Vagina (tissue), 2 donors: ENCODE data around the gene EVA1A. TPM values are rescaled to one million over a fixed set of nuclear protein-coding genes. Genes with fewer than 3 reads are reported as not detected.

Experiments used
- DNase-seq, 2 donors: peaks; one replicate each; pipeline ENCODE4 v3.0.0-alpha.2; 2017; ENCODE audit errors: extremely low spot score in 2 of 2
- H3K27ac ChIP-seq: fragments of 200-600 bp; sonication (generic); one replicate; pipeline ENCODE4 v1.5.1; 2019
- H3K27me3 ChIP-seq: fragments of 200-600 bp; sonication (generic); one replicate; pipeline ENCODE4 v1.5.1; 2019
- H3K36me3 ChIP-seq, 2 donors: fragments of 200-600 bp; sonication (generic); one replicate each; pipeline ENCODE4 v1.5.1; 2017 to 2019
- H3K4me1 ChIP-seq: fragments of 200-600 bp; sonication (generic); one replicate; pipeline ENCODE4 v1.5.1; 2019
- H3K4me3 ChIP-seq, 2 donors: fragments of 200-600 bp; sonication (generic); 1 replicate in 1 of 2; 2 replicates in 1 of 2; pipeline ENCODE4 v1.5.1; 2016 to 2019
- H3K9me3 ChIP-seq: fragments of 200-600 bp; sonication (generic); one replicate; pipeline ENCODE4 v1.5.1; 2019
- POLR2A ChIP-seq, 2 donors: fragments of 450-650 bp; IDR thresholded peaks; one replicate each; pipeline ENCODE4 v1.6.1; 2017; ENCODE audit warnings: antibody characterized with exemption in 2 of 2, mild to moderate bottlenecking in 2 of 2, moderate library complexity in 2 of 2
- POLR2AphosphoS5 ChIP-seq, 2 donors: sonication (generic); formaldehyde crosslinking; IDR thresholded peaks; one replicate each; pipeline ENCODE4 v1.9.0; 2017; ENCODE audit warnings: antibody characterized with exemption in 2 of 2, mild to moderate bottlenecking in 2 of 2, low read depth in 1 of 2; ENCODE audit not compliant: insufficient read depth in 1 of 2
- intact Hi-C: fragments of 100-400 bp; cut with DNase I; formaldehyde crosslinking; loops from one replicate; pipeline ENCODE4 v1.15.1; 2023
- total RNA-seq: library from RNA; depleted of rRNA; stranded (reverse); fragments of >200 nt; gene quantifications from one replicate; pipeline ENCODE4 v1.2.3, GENCODE V29; 2016
- TF ChIP-seq, protein P1 (sequence below), 3 experiments: fragments of 450-650 bp in 2 of 3; fragments of 200-600 bp in 1 of 3; sonication (generic) in 1 of 3; IDR thresholded peaks; one replicate each; pipeline ENCODE4 v1.5.1; 2017 to 2019; ENCODE audit warnings: antibody characterized with exemption in 3 of 3, mild to moderate bottlenecking in 2 of 3, moderate library complexity in 2 of 3

The EVA1A gene
- total RNA-seq, 1 donor from 2014 or later = not detected

DNA sequence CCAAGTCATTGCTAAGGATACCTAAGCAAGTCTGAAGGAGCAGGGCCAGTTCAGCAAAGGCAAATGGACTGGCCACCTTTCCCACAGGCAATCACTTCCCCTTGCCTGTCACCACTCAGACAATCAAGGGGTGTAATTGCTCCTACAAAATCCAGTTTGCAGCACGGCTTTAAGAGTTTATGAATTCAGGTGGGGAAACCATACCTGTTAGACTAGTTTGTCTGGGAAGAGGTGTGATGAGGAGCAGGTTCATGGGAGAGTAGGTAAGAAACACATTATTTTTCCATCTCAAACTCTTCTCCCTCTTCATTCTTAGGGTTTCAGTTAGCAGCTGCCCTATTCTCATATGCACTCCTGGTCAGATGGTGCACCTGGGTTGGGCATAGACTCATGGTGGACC is 102.5 kb downstream of the EVA1A start:
- H3K9me3 ChIP-seq = no peaks in the 10 kb centered on the region
- no peaks in the 10 kb centered on the region for H3K4me1 ChIP-seq
- no peaks in the 10 kb centered on the region for H3K27me3 ChIP-seq
- H3K27ac ChIP-seq = no peak overlapping the region
- no peak for TF ChIP-seq POLR2AphosphoS5 (IDR thresholded peaks at IDR 0.05; ENCODE audit: insufficient read depth in 1 of 2, low read depth in 1 of 2)
- TF ChIP-seq, protein P1, sequence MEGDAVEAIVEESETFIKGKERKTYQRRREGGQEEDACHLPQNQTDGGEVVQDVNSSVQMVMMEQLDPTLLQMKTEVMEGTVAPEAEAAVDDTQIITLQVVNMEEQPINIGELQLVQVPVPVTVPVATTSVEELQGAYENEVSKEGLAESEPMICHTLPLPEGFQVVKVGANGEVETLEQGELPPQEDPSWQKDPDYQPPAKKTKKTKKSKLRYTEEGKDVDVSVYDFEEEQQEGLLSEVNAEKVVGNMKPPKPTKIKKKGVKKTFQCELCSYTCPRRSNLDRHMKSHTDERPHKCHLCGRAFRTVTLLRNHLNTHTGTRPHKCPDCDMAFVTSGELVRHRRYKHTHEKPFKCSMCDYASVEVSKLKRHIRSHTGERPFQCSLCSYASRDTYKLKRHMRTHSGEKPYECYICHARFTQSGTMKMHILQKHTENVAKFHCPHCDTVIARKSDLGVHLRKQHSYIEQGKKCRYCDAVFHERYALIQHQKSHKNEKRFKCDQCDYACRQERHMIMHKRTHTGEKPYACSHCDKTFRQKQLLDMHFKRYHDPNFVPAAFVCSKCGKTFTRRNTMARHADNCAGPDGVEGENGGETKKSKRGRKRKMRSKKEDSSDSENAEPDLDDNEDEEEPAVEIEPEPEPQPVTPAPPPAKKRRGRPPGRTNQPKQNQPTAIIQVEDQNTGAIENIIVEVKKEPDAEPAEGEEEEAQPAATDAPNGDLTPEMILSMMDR (IDR thresholded peaks at IDR 0.05) = no peak
- TF ChIP-seq POLR2A (IDR thresholded peaks at IDR 0.05) = no peak
- DNase-seq = no peak
- intact Hi-C loops = no loop called here
- H3K36me3 ChIP-seq = no peaks in the 10 kb centered on the region
- H3K4me3 ChIP-seq = no peak overlapping the region

DNA sequence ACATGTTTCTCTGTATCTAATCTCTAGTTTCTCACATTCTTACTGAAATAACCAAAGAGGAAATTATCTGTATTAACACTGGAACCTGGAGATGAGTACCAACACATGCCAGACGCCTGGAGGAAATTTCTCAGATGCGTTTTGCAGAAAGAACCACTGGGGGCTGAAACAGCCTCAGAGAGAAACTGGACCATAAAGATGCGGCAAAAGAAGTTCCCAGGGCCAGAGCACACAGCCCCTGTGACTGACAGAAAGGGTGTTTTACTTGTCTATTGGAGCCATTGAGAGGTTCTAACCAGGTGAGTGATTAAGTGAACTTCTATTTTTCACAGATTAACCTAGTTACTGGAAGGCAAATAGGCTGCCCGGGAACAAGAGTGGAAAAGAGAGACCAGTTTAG is 103.9 kb downstream of the EVA1A start:
- H3K36me3 ChIP-seq = no peaks in the 10 kb centered on the region
- no peaks in the 10 kb centered on the region for H3K9me3 ChIP-seq
- intact Hi-C loops = no loop called here
- TF ChIP-seq POLR2A (IDR thresholded peaks at IDR 0.05) (no peak), POLR2AphosphoS5 (IDR thresholded peaks at IDR 0.05; ENCODE audit: insufficient read depth in 1 of 2, low read depth in 1 of 2) (no peak)
- TF ChIP-seq, protein P1 (IDR thresholded peaks at IDR 0.05) = no peak
- no peaks in the 10 kb centered on the region for H3K27me3 ChIP-seq
- DNase-seq = no peak
- no peaks in the 10 kb centered on the region for H3K4me1 ChIP-seq
- no peak overlapping the region for H3K4me3 ChIP-seq
- no peak overlapping the region for H3K27ac ChIP-seq

DNA sequence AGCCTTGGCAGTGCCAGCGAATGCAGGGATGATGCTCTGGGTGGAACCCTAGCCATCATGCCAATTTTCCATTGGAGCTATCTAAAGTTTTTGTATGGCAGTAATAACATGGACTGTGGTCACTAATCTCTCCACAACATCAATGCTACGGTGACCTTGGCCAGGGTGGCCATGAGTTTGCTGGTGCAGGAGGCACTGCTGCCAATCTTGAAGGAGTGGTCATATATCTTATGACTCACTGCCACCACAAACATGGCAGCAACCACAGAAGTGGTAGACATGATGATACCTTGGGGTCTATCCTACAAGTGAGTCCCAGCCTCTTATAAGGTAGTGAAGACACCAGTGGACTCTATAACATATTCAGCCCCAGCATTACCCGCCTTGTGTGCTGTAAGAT is 104.6 kb downstream of the EVA1A start:
- intact Hi-C loops = no loop called here
- TF ChIP-seq POLR2A (IDR thresholded peaks at IDR 0.05) = no peak
- no peak for TF ChIP-seq POLR2AphosphoS5 (IDR thresholded peaks at IDR 0.05; ENCODE audit: insufficient read depth in 1 of 2, low read depth in 1 of 2)
- TF ChIP-seq, protein P1 (IDR thresholded peaks at IDR 0.05) = no peak
- H3K27me3 ChIP-seq = no peaks in the 10 kb centered on the region
- H3K4me3 ChIP-seq = no peak overlapping the region
- no peaks in the 10 kb centered on the region for H3K36me3 ChIP-seq
- DNase-seq = no peak
- H3K4me1 ChIP-seq = no peaks in the 10 kb centered on the region
- H3K9me3 ChIP-seq = no peaks in the 10 kb centered on the region
- no peak overlapping the region for H3K27ac ChIP-seq

DNA sequence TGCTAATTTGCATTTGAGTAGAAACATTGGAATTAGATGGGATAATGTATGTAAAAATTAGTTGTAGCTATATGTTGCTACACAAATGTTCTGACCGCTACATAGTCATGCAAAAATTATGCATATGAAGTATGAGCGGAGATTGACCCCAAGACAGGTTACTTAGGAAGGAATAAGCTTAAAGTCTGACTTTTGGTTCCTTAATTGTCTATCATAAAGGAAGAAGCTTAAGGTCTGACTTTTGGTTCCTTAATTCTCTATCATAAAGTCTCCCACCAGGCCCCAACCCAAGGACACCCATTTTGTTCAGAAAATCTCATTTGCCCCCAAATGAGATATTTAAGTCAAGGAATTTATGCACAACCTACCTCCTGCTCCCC is 106.5 kb downstream of the EVA1A start:
- no peaks in the 10 kb centered on the region for H3K27me3 ChIP-seq
- H3K36me3 ChIP-seq = no peaks in the 10 kb centered on the region
- H3K9me3 ChIP-seq = no peaks in the 10 kb centered on the region
- no peak overlapping the region for H3K4me3 ChIP-seq
- DNase-seq = no peak
- TF ChIP-seq POLR2AphosphoS5 (IDR thresholded peaks at IDR 0.05; ENCODE audit: insufficient read depth in 1 of 2, low read depth in 1 of 2) = no peak
- TF ChIP-seq, protein P1 (IDR thresholded peaks at IDR 0.05) = no peak
- TF ChIP-seq POLR2A (IDR thresholded peaks at IDR 0.05) = no peak
- no peaks in the 10 kb centered on the region for H3K4me1 ChIP-seq
- no peak overlapping the region for H3K27ac ChIP-seq
- intact Hi-C loops = no loop called here

DNA sequence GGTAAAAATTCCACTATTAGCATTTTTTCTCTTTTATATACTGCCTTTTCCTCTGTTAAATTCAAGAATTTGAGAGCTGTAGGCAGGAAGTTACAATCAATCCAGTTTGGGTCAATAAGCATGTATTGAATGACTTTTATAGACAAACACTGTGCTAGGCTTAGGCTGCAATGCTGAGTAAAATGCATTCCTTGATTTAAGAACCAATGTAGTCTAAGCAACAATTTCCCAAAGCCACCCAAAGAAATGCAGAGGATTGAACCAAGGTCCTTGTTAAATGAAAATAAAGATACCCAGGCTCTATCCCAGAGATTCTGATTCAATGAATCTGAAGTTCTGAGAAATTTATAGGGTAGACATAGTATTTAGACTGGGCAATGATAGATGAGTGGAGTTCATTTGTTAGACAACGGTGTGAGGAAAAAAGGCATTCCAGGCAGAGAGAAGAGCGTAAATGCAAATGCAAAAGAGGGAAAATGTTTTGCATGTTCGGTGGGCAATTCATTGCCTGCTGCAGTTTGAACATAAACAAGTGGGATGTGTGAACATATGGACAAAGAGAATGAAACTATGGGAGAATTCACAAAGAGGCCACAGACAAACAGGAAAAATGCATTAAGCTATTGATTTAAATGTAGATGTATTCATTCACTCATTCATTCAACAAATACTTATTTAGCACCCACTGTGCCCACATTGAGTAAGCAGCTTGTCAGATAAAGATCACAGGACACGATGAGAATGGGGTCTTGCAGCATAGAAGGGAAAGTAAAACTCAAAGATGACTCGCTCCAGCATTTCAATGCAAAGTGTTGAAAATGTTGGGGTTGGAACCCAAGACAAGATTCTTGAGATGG is 107.1 kb downstream of the EVA1A start:
- Histone ChIP-seq H3K36me3 (no peaks in the 10 kb centered on the region), H3K27ac (no peak overlapping the region), H3K4me3 (no peak overlapping the region), H3K9me3 (no peaks in the 10 kb centered on the region), H3K27me3 (no peaks in the 10 kb centered on the region), H3K4me1 (no peaks in the 10 kb centered on the region)
- DNase-seq = no peak
- intact Hi-C loops = no loop called here
- TF ChIP-seq POLR2A (IDR thresholded peaks at IDR 0.05) (no peak), POLR2AphosphoS5 (IDR thresholded peaks at IDR 0.05; ENCODE audit: insufficient read depth in 1 of 2, low read depth in 1 of 2) (no peak)
- TF ChIP-seq, protein P1 (IDR thresholded peaks at IDR 0.05) = no peak
